Esophagus squamous epithelium (tissue), 5 donors: ENCODE measurements around the gene WSB2. TPM values are rescaled to one million over a fixed set of nuclear protein-coding genes. Genes with fewer than 3 reads are reported as not detected.

Experiments used
- DNase-seq: peaks from one replicate; lab custom pipeline; 2025; lab: John Stamatoyannopoulos, UW
- H3K27ac ChIP-seq, 4 donors: fragments of 200-600 bp; sonication (generic); one replicate each; pipeline ENCODE4 v1.5.1; 2016 to 2019; ENCODE audit warnings: mild to moderate bottlenecking in 1 of 4
- H3K27me3 ChIP-seq, 4 donors: fragments of 200-600 bp; sonication (generic); 1 replicate in 3 of 4; 2 replicates in 1 of 4; pipeline versions ENCODE4 v1.5.1 to v1.6.0; 2017 to 2021; ENCODE audit warnings: antibody characterized with exemption in 1 of 4
- H3K36me3 ChIP-seq, 3 donors: fragments of 200-600 bp; sonication (generic); one replicate each; pipeline ENCODE4 v1.5.1; 2016 to 2019
- H3K4me1 ChIP-seq, 3 donors: fragments of 200-600 bp; sonication (generic); one replicate each; pipeline ENCODE4 v1.5.1; 2017 to 2019
- H3K4me3 ChIP-seq, 4 donors: fragments of 200-600 bp; sonication (generic); 1 replicate in 3 of 4; 2 replicates in 1 of 4; pipeline ENCODE4 v1.5.1; 2016 to 2019; ENCODE audit warnings: mild to moderate bottlenecking in 2 of 4, moderate library complexity in 1 of 4
- H3K9me3 ChIP-seq, 3 donors: fragments of 200-600 bp; sonication (generic); one replicate each; pipeline ENCODE4 v1.5.1; 2016 to 2019
- CTCF ChIP-seq, 6 experiments: fragments of 450-650 bp in 4 of 6; fragments of 200-600 bp in 2 of 6; sonication (generic) in 2 of 6; IDR thresholded peaks; one replicate each; pipeline ENCODE4 v1.5.1; 2016 to 2019; ENCODE audit warnings: antibody characterized with exemption in 6 of 6, mild to moderate bottlenecking in 4 of 6, moderate library complexity in 4 of 6
- POLR2A ChIP-seq, 4 donors: fragments of 450-650 bp; IDR thresholded peaks; one replicate each; pipeline ENCODE4 v1.6.1; 2017; ENCODE audit warnings: antibody characterized with exemption in 4 of 4, mild to moderate bottlenecking in 4 of 4, moderate library complexity in 3 of 4
- WGBS, 2 donors: methylation state at CpG; one replicate each; pipeline ENCODE4 v1.1.5; 2018; 5-methylcytosine and 5-hydroxymethylcytosine counted together
- intact Hi-C: fragments of 100-400 bp; cut with DNase I; formaldehyde crosslinking; loops from one replicate; pipeline ENCODE4 v1.15.0; 2022
- total RNA-seq, 4 donors: library from RNA; depleted of rRNA; stranded (reverse); fragments of >200 nt; gene quantifications; one replicate each; pipeline ENCODE4 v1.1.0, GENCODE V29; 2016
- donor health status: DM: yes; HTN: yes; CAD: no.

The WSB2 gene
- total RNA-seq, 4 donors from 2014 or later, result 67.5 to 79.5 (median 74.1) TPM

DNA sequence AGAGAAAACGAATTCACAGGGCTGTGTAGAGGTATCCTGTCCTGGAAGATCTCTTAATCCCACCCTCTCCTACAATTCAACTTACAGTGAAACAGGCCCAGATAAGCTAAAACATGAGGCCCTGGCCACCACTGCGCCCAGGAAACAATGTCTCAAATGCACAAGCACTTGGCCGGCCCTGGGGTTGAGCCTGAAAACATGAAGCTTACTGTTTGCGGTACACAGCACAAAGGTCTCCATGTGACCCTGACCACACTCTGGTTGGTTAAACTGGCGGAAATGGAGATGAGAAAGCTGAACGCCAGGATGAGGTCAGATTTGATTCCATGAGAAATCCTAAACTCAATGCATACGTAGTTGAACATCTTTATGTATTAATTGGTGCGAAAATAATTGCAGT is 16.4 kb downstream of the WSB2 start:
- Histone ChIP-seq H3K27ac (no peak overlapping the region), H3K27me3 (no peaks in the 10 kb centered on the region), H3K36me3 (peaks cover 20 to 97% (median 36%) of the 10 kb centered on the region in 3 donors), H3K9me3 (no peaks in the 10 kb centered on the region), H3K4me1 (no peaks in the 10 kb centered on the region), H3K4me3 (no peak overlapping the region)
- intact Hi-C loops, result no loop called here
- TF ChIP-seq CTCF (IDR thresholded peaks at IDR 0.05) (no peak), POLR2A (IDR thresholded peaks at IDR 0.05) (no peak)
- WGBS, 2 donors, result 91 to 98% methylated on average over 7 of the region's 8 CpGs
- DNase-seq, result no peak

DNA sequence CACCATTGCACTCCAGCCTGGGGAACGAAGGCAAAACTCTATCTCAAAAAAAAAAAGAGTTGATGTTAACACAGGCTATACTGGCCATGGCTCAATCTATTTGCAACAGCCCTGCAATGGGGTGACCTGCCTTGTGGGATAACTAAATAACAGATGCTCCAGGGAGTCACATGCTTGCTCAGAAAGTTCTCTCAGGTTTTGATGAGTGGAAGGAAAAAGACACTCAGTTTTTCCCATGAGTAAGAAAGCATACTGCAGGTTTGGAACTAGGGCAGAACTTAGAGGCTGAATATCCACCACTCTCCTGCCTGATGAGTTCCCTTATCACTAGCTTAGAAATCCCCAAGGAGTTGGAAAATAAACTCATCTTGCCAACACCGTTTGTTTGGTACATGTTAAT is 16.9 kb downstream of the WSB2 start:
- intact Hi-C loops, result no loop called here
- no peaks in the 10 kb centered on the region for H3K4me1 ChIP-seq
- H3K27ac ChIP-seq, result no peak overlapping the region
- H3K36me3 ChIP-seq, result peaks cover 20 to 97% (median 36%) of the 10 kb centered on the region in 3 donors
- H3K9me3 ChIP-seq, result no peaks in the 10 kb centered on the region
- WGBS, 2 donors, result 67 to 81% methylated on average over 1 to 2 of the region's 2 CpGs
- DNase-seq, result no peak
- no peak overlapping the region for H3K4me3 ChIP-seq
- TF ChIP-seq CTCF (IDR thresholded peaks at IDR 0.05), result no peak
- TF ChIP-seq POLR2A (IDR thresholded peaks at IDR 0.05), result no peak
- H3K27me3 ChIP-seq, result no peaks in the 10 kb centered on the region

GRCh38 chr12:118042091-118042490 is 18.9 kb downstream of the WSB2 start:
- WGBS, 2 donors, result 68 to 89% methylated on average over 4 of the region's 4 CpGs
- no peaks in the 10 kb centered on the region for H3K4me1 ChIP-seq
- H3K27ac ChIP-seq, result no peak overlapping the region
- peaks cover 20 to 100% (median 47%) of the 10 kb centered on the region in 3 donors for H3K36me3 ChIP-seq
- no peaks in the 10 kb centered on the region for H3K27me3 ChIP-seq
- DNase-seq, result no peak
- H3K4me3 ChIP-seq, result no peak overlapping the region
- intact Hi-C loops, result no loop called here
- TF ChIP-seq POLR2A (IDR thresholded peaks at IDR 0.05), result no peak
- no peak for TF ChIP-seq CTCF (IDR thresholded peaks at IDR 0.05)
- no peaks in the 10 kb centered on the region for H3K9me3 ChIP-seq

DNA sequence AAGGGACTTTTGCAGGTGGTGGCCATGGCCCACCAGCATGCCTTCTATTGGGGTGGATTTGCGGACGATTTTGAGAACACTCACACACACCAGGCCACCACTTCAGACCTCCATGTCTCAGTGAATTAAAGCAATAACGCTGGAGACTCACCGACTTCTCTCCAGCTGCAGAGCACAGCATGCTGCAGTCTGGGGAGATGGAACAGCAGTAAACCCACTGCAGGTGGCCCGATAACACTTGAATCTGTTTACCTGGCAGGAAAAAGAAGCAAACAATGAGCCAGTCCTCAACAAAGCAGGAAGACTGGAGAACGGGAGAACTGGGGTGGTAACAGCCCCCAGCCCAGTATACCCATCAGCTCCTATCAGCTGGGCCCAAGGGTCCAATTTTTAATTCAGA is 22.8 kb downstream of the WSB2 start:
- H3K9me3 ChIP-seq, result no peaks in the 10 kb centered on the region
- no peak for TF ChIP-seq CTCF (IDR thresholded peaks at IDR 0.05)
- no peak for TF ChIP-seq POLR2A (IDR thresholded peaks at IDR 0.05)
- no peaks in the 10 kb centered on the region for H3K27me3 ChIP-seq
- H3K27ac ChIP-seq, result no peak overlapping the region
- H3K36me3 ChIP-seq, result peaks cover 43 to 100% (median 71%) of the 10 kb centered on the region in 3 donors
- DNase-seq, result no peak
- WGBS, 2 donors, result 81 to 91% methylated on average over 2 to 4 of the region's 6 CpGs
- H3K4me1 ChIP-seq, result peaks cover 0 to 8% (median 0%) of the 10 kb centered on the region in 3 donors
- no peak overlapping the region for H3K4me3 ChIP-seq
- intact Hi-C loops, result loop anchor here (10.0 kb wide), 1 partner anchor 163 kb away; no protein-coding TSS in a partner anchor

GRCh38 chr12:118036672-118037411 is 24.1 kb downstream of the WSB2 start:
- no peak overlapping the region for H3K27ac ChIP-seq
- TF ChIP-seq POLR2A (IDR thresholded peaks at IDR 0.05) (no peak), CTCF (IDR thresholded peaks at IDR 0.05) (no peak)
- peaks cover 0 to 8% (median 0%) of the 10 kb centered on the region in 3 donors for H3K4me1 ChIP-seq
- intact Hi-C loops, result loop anchor here (10.0 kb wide), 1 partner anchor 162 kb away; no protein-coding TSS in a partner anchor
- H3K9me3 ChIP-seq, result no peaks in the 10 kb centered on the region
- H3K4me3 ChIP-seq, result no peak overlapping the region
- 90 to 95% methylated on average over 8 of the region's 11 CpGs for WGBS, 2 donors
- no peak for DNase-seq
- no peaks in the 10 kb centered on the region for H3K27me3 ChIP-seq
- H3K36me3 ChIP-seq, result peaks cover 36 to 100% (median 67%) of the 10 kb centered on the region in 3 donors
